Mucosa of descending colon (tissue), 3 donors: ENCODE measurements around the gene BCL11B. TPM values are rescaled to one million over a fixed set of nuclear protein-coding genes. Genes with fewer than 3 reads are reported as not detected.

Experiments used
- ATAC-seq: fragments of 200-7000 bp; cut with Tn5 transposase; one replicate; pipeline ENCODE4 v1.9.1; 2020; ENCODE audit warnings: mild to moderate bottlenecking, moderate library complexity
- DNase-seq, 3 donors: peaks; one replicate each; pipeline ENCODE4 v3.0.0-alpha.2; 2020
- H3K36me3 ChIP-seq: fragments of 200-600 bp; one replicate; pipeline ENCODE4 v1.8.0; 2021; ENCODE audit warnings: low read depth, mild to moderate bottlenecking
- H3K4me1 ChIP-seq: fragments of 200-600 bp; one replicate; pipeline ENCODE4 v1.8.0; 2021; ENCODE audit warnings: low read depth, mild to moderate bottlenecking
- H3K4me3 ChIP-seq: fragments of 200-600 bp; one replicate; pipeline ENCODE4 v1.8.0; 2021; ENCODE audit warnings: mild to moderate bottlenecking
- H3K9me3 ChIP-seq: fragments of 200-600 bp; one replicate; pipeline ENCODE4 v1.8.0; 2021; ENCODE audit warnings: mild to moderate bottlenecking
- CTCF ChIP-seq: fragments of 200-600 bp; IDR thresholded peaks from one replicate; pipeline ENCODE4 v1.8.0; 2022; ENCODE audit warnings: antibody characterized with exemption, mild to moderate bottlenecking
- intact Hi-C, 2 donors: fragments of 100-400 bp; cut with DNase I in 1 of 2; cut with micrococcal nuclease in 1 of 2; formaldehyde crosslinking; loops; one replicate each; pipeline versions ENCODE4 v1.11.0 to v1.11.1; 2022; cut with DNase I, micrococcal nuclease
- total RNA-seq, 3 donors: library from RNA; stranded (reverse); fragmentation: NEBNext Ultra II Directional in 2 of 3; extraction: Animal tissue kit (Norgen Biotek cat#: 25700) in 2 of 3; gene quantifications; one replicate each; pipeline versions ENCODE4 v1.2.1 to v1.2.4, GENCODE V29; 2021 to 2023
- donor health status: DM: no; HTN: no; CAD: no; lungs with moderate emphysema.
- donor health status: DM: no; HTN: no; CAD: no.
- donor health status: DM: no; HTN: yes; CAD: no.

The BCL11B gene
- total RNA-seq, 3 donors from 2014 or later, result 2.5 to 5.6 (median 4.9) TPM

GRCh38 chr14:99226687-99227086 lies 45.3 kb downstream of the BCL11B start:
- Histone ChIP-seq H3K36me3 (no peaks in the 10 kb centered on the region), H3K4me3 (no peak overlapping the region), H3K4me1 (peaks cover 14% of the 10 kb centered on the region), H3K9me3 (no peaks in the 10 kb centered on the region)
- no peak for DNase-seq
- peak; percentile 51 for ATAC-seq
- intact Hi-C loops, result no loop called here
- TF ChIP-seq CTCF, result no peak

- H3K9me3 ChIP-seq, result no peaks in the 10 kb centered on the region
- DNase-seq (no peak), ATAC-seq (no peak)
- H3K4me1 ChIP-seq, result peaks cover 14% of the 10 kb centered on the region
- TF ChIP-seq CTCF, result no peak
- no peak overlapping the region for H3K4me3 ChIP-seq
- intact Hi-C loops, result no loop called here
- H3K36me3 ChIP-seq, result no peaks in the 10 kb centered on the region
Measured at GRCh38 chr14:99225436-99226203, 46.4 kb downstream of the BCL11B start.

GRCh38 chr14:99224948-99225347 lies 47.0 kb downstream of the BCL11B start:
- intact Hi-C loops, result no loop called here
- no peak for ATAC-seq
- Histone ChIP-seq H3K4me3 (no peak overlapping the region), H3K36me3 (no peaks in the 10 kb centered on the region), H3K9me3 (no peaks in the 10 kb centered on the region), H3K4me1 (peaks cover 14% of the 10 kb centered on the region)
- TF ChIP-seq CTCF, result no peak
- no peak for DNase-seq

GRCh38 chr14:99224116-99224910 lies 47.7 kb downstream of the BCL11B start:
- intact Hi-C loops, result no loop called here
- Histone ChIP-seq H3K9me3 (no peaks in the 10 kb centered on the region), H3K4me3 (no peak overlapping the region), H3K4me1 (peaks cover 14% of the 10 kb centered on the region), H3K36me3 (no peaks in the 10 kb centered on the region)
- TF ChIP-seq CTCF, result no peak
- DNase-seq, result peak in 1 of 3 donors; percentile 15
- ATAC-seq, result no peak

GRCh38 chr14:99221445-99221844 lies 50.6 kb downstream of the BCL11B start:
- peaks cover 4% of the 10 kb centered on the region for H3K4me1 ChIP-seq
- TF ChIP-seq CTCF, result no peak
- no peaks in the 10 kb centered on the region for H3K9me3 ChIP-seq
- H3K36me3 ChIP-seq, result no peaks in the 10 kb centered on the region
- no peak for DNase-seq
- no peak overlapping the region for H3K4me3 ChIP-seq
- intact Hi-C loops, result no loop called here
- no peak for ATAC-seq
